Adipose tissue (tissue), 3 donors: ENCODE measurements around the gene CCDC183. TPM values are rescaled to one million over a fixed set of nuclear protein-coding genes. Genes with fewer than 3 reads are reported as not detected.

Source experiments
- H3K27ac ChIP-seq: one replicate; pipeline ENCODE4 v1.5.1; 2013; ENCODE audit warnings: low read depth, low read length
- WGBS, 3 donors: extraction: QIAGEN DNeasy Blood & Tissue Kit; methylation state at CpG; one replicate each; pipeline ENCODE4 v1.1.7; 2013; 5-methylcytosine and 5-hydroxymethylcytosine counted together
- polyA plus RNA-seq, 3 donors: library from polyadenylated mRNA; stranded (reverse); fragments of 200-250 nt; gene quantifications; one replicate each; pipeline ENCODE4 v1.2.3, GENCODE V29; 2013
- donor health status: healthy with polysubstance abuse.
- donor health status: Bipolar disorder and iron deficiency.
- donor health status: healthy.

CCDC183 gene
- polyA plus RNA-seq, 3 donors = 0.42 to 3.1 (median 0.79) TPM

- WGBS, 3 donors = 69 to 86% (median 82%) methylated on average over 23 of the region's 23 CpGs
- no peak overlapping the region for H3K27ac ChIP-seq
These were observed 55.0 kb downstream of the CCDC183 start for GRCh38 chr9:136850866-136851775.

- WGBS, 3 donors = 47 to 77% (median 72%) methylated on average over 22 to 23 of the region's 23 CpGs
- H3K27ac ChIP-seq = no peak within 1 kb of the TSS
These were observed 56.0 kb downstream of the CCDC183 start, which contains the start of gene MAMDC4 for GRCh38 chr9:136851941-136852663. TSS of gene MAMDC4 (plus strand) at chr9:136852346. CDS start at chr9:136852417, 71 bp downstream.

- H3K27ac ChIP-seq = no peak overlapping the region
- WGBS, 3 donors = 84 to 89% (median 87%) methylated on average over 26 to 29 of the region's 29 CpGs
These were observed 56.8 kb downstream of the CCDC183 start for GRCh38 chr9:136852664-136853595.

- no peak overlapping the region for H3K27ac ChIP-seq
- 80 to 89% (median 84%) methylated on average over 18 of the region's 18 CpGs for WGBS, 3 donors
These were observed 57.5 kb downstream of the CCDC183 start for GRCh38 chr9:136853596-136854112.

- WGBS, 3 donors = 74 to 81% (median 79%) methylated on average over 28 to 30 of the region's 30 CpGs
These were observed 58.1 kb downstream of the CCDC183 start for GRCh38 chr9:136854113-136854841.

GRCh38 chr9:136854842-136855460 is 58.8 kb downstream of the CCDC183 start:
- H3K27ac ChIP-seq = no peak overlapping the region
- 82 to 87% (median 86%) methylated on average over 22 to 23 of the region's 23 CpGs for whole genome bisulfite sequencing, 3 donors

More at GRCh38 chr9:136854113-136854841, 58.1 kb downstream of the CCDC183 start:
- H3K27ac ChIP-seq = no peak overlapping the region

- no peak overlapping the region for H3K27ac ChIP-seq
- WGBS, 3 donors = 74 to 81% (median 77%) methylated on average over 21 to 26 of the region's 26 CpGs
These were observed 59.4 kb downstream of the CCDC183 start for GRCh38 chr9:136855461-136856078.

- no peak overlapping the region for H3K27ac ChIP-seq
- 42 to 75% (median 72%) methylated on average over 15 of the region's 15 CpGs for WGBS, 3 donors
These were observed 59.9 kb downstream of the CCDC183 start for GRCh38 chr9:136856079-136856476.

- H3K27ac ChIP-seq = no peak overlapping the region
- WGBS, 3 donors = 74 to 81% (median 76%) methylated on average over 13 to 14 of the region's 14 CpGs
These were observed 60.5 kb downstream of the CCDC183 start for GRCh38 chr9:136856541-136857141.

GRCh38 chr9:136857166-136857565 is 61.0 kb downstream of the CCDC183 start:
- no peak overlapping the region for H3K27ac ChIP-seq
- 73 to 91% (median 87%) methylated on average over 15 to 19 of the region's 19 CpGs for WGBS, 3 donors

Other genes with a start within 250 kb of the CCDC183 start
- 100 to 1,000 TPM in 2 of 3 donors, 10 to 100 TPM in 1; 34.4 to 456 (median 158) TPM for gene EGFL7, start 133.4 kb upstream of the CCDC183 start, polyA plus RNA-seq
- 1,000 to 10,000 TPM in 1 of 3 donors, 100 to 1,000 TPM in 2; 261 to 1,820 (median 416) TPM for gene AGPAT2, start 108.9 kb upstream of the CCDC183 start, polyA plus RNA-seq
- gene DIPK1B, start 83.8 kb upstream of the CCDC183 start, polyA plus RNA-seq = 10 to 100 TPM in 1 of 3 donors, 1 to 10 TPM in 2; 6.0 to 12.8 (median 8.7) TPM
- 10 to 100 TPM in 2 of 3 donors, 1 to 10 TPM in 1; 3.2 to 28.6 (median 15.9) TPM for gene LCN10, start 53.4 kb upstream of the CCDC183 start, polyA plus RNA-seq
- 10 to 100 TPM in 2 of 3 donors, 1 to 10 TPM in 1; 4.7 to 48.0 (median 39.0) TPM for gene LCN6, start 47.8 kb upstream of the CCDC183 start, polyA plus RNA-seq
- gene LCN8, start 38.1 kb upstream of the CCDC183 start, polyA plus RNA-seq = not detected
- not detected for gene LCN15, start 31.8 kb upstream of the CCDC183 start, polyA plus RNA-seq
- 10 to 100 TPM; 74.4 to 89.2 (median 81.8) TPM for gene TMEM141, start 5.0 kb upstream of the CCDC183 start, polyA plus RNA-seq
- 10 to 100 TPM; 51.5 to 55.7 (median 54.4) TPM for gene RABL6, start 11.6 kb downstream of the CCDC183 start, polyA plus RNA-seq
- 1 to 10 TPM; 1.2 to 4.0 (median 1.7) TPM for gene AJM1, start 46.1 kb downstream of the CCDC183 start, polyA plus RNA-seq
- gene PHPT1, start 53.1 kb downstream of the CCDC183 start, polyA plus RNA-seq = 100 to 1,000 TPM; 141 to 146 (median 143) TPM
- 1 to 10 TPM; 4.9 to 9.8 (median 7.2) TPM for gene MAMDC4, start 56.0 kb downstream of the CCDC183 start, polyA plus RNA-seq
- gene EDF1, start 70.0 kb downstream of the CCDC183 start, polyA plus RNA-seq = 100 to 1,000 TPM; 351 to 391 (median 379) TPM
- gene TRAF2, start 90.2 kb downstream of the CCDC183 start, polyA plus RNA-seq = 1 to 10 TPM; 4.0 to 7.2 (median 4.7) TPM
- gene FBXW5, start 148.4 kb downstream of the CCDC183 start, polyA plus RNA-seq = 100 to 1,000 TPM; 102 to 173 (median 139) TPM
- gene C8G, start 148.9 kb downstream of the CCDC183 start, polyA plus RNA-seq = 1 to 10 TPM in 1 of 3 donors, under 1 TPM in 1, not detected in 1; 0.85 to 1.1 TPM
- 1 to 10 TPM in 1 of 3 donors, under 1 TPM in 1, not detected in 1; 0.67 to 1.4 TPM for gene LCN12, start 155.9 kb downstream of the CCDC183 start, polyA plus RNA-seq
- gene PTGDS, start 181.2 kb downstream of the CCDC183 start, polyA plus RNA-seq = 100 to 1,000 TPM in 1 of 3 donors, 10 to 100 TPM in 2; 22.4 to 185 (median 74.9) TPM
- gene LCNL1, start 186.7 kb downstream of the CCDC183 start, polyA plus RNA-seq = under 1 TPM in 2 of 3 donors, not detected in 1; 0.10 to 0.45 TPM
- 10 to 100 TPM; 34.1 to 51.5 (median 49.1) TPM for gene PAXX, start 196.1 kb downstream of the CCDC183 start, polyA plus RNA-seq
- 1 to 10 TPM in 2 of 3 donors, under 1 TPM in 1; 0.33 to 3.0 (median 3.0) TPM for gene CLIC3, start 200.2 kb downstream of the CCDC183 start, polyA plus RNA-seq
- gene ABCA2, start 231.9 kb downstream of the CCDC183 start, polyA plus RNA-seq = 10 to 100 TPM; 15.8 to 42.9 (median 33.1) TPM
- 1 to 10 TPM in 2 of 3 donors, under 1 TPM in 1; 0.10 to 1.5 (median 1.1) TPM for gene FUT7, start 235.8 kb downstream of the CCDC183 start, polyA plus RNA-seq
- 100 to 1,000 TPM in 2 of 3 donors, 10 to 100 TPM in 1; 45.3 to 213 (median 113) TPM for gene NPDC1, start 249.8 kb downstream of the CCDC183 start, polyA plus RNA-seq